H9 (cell line): ENCODE data around the gene CAMTA1. TPM values are rescaled to one million over a fixed set of nuclear protein-coding genes. Genes with fewer than 3 reads are reported as not detected.

ENCODE experiments used
- DNase-seq: peaks from one replicate; pipeline ENCODE4 v3.0.0-alpha.2; 2017
- H2AFZ ChIP-seq: one replicate; pipeline ENCODE4 v1.6.1; 2013; ENCODE audit warnings: mild to moderate bottlenecking, low read length, control low read depth, moderate library complexity
- H2AK5ac ChIP-seq: 2 replicates; pipeline ENCODE4 v1.6.1; 2013; ENCODE audit warnings: low read length, control low read depth, mixed read lengths; ENCODE audit not compliant: insufficient read length
- H2BK120ac ChIP-seq: one replicate; pipeline ENCODE4 v1.6.1; 2013; ENCODE audit warnings: low read depth, mild to moderate bottlenecking, low read length, control low read depth, inconsistent platforms; ENCODE audit not compliant: poor library complexity, severe bottlenecking
- H2BK12ac ChIP-seq: 2 replicates; pipeline ENCODE4 v1.6.1; 2013; ENCODE audit warnings: low read length, control low read depth, mixed read lengths, low read depth; ENCODE audit not compliant: insufficient read length
- H2BK15ac ChIP-seq: 2 replicates; pipeline ENCODE4 v1.6.1; 2013; ENCODE audit warnings: low read depth, low read length, control low read depth
- H2BK20ac ChIP-seq: one replicate; pipeline ENCODE4 v1.6.1; 2013; ENCODE audit warnings: low read depth, mild to moderate bottlenecking, low read length, control low read depth, inconsistent platforms; ENCODE audit not compliant: poor library complexity, severe bottlenecking
- H2BK5ac ChIP-seq: 2 replicates; pipeline ENCODE4 v1.6.1; 2013; ENCODE audit warnings: low read length, control low read depth, mixed read lengths; ENCODE audit not compliant: insufficient read length
- H3K14ac ChIP-seq: 2 replicates; pipeline ENCODE4 v1.6.1; 2013; ENCODE audit warnings: low read length, control low read depth; ENCODE audit not compliant: insufficient read depth
- H3K18ac ChIP-seq: 2 replicates; pipeline ENCODE4 v1.6.1; 2013; ENCODE audit warnings: low read depth, mild to moderate bottlenecking, mixed read lengths, low read length, control low read depth; ENCODE audit not compliant: insufficient read length
- H3K23ac ChIP-seq: 2 replicates; pipeline ENCODE4 v1.6.1; 2013; ENCODE audit warnings: low read length, control low read depth, mixed read lengths, low read depth; ENCODE audit not compliant: insufficient read length
- H3K23me2 ChIP-seq: 2 replicates; pipeline ENCODE4 v1.6.1; 2013; ENCODE audit warnings: low read depth, mild to moderate bottlenecking, mixed read lengths, low read length, control low read depth; ENCODE audit not compliant: insufficient read length, poor library complexity, severe bottlenecking
- H3K27ac ChIP-seq: 2 replicates; pipeline ENCODE4 v1.5.1; 2013; ENCODE audit warnings: low read length, control low read depth, mixed read lengths, low read depth; ENCODE audit not compliant: insufficient read length
- H3K27me3 ChIP-seq: 2 replicates; pipeline ENCODE4 v1.6.1; 2013; ENCODE audit warnings: low read length, control low read depth, inconsistent platforms; ENCODE audit not compliant: insufficient read depth
- H3K4ac ChIP-seq: 2 replicates; pipeline ENCODE4 v1.6.1; 2013; ENCODE audit warnings: low read depth, mild to moderate bottlenecking, control low read depth, inconsistent platforms, low read length, moderate library complexity
- H3K4me1 ChIP-seq: 2 replicates; pipeline ENCODE4 v1.6.1; 2013; ENCODE audit warnings: low read length, control low read depth, inconsistent platforms; ENCODE audit not compliant: insufficient read depth
- H3K4me2 ChIP-seq: 2 replicates; pipeline ENCODE4 v1.6.1; 2013; ENCODE audit warnings: low read length, control low read depth, mixed read lengths; ENCODE audit not compliant: insufficient read length, insufficient read depth
- H3K56ac ChIP-seq: 2 replicates; pipeline ENCODE4 v1.6.1; 2013; ENCODE audit warnings: low read depth, mild to moderate bottlenecking, mixed read lengths, low read length, control low read depth; ENCODE audit not compliant: insufficient read length
- H3K79me1 ChIP-seq: 2 replicates; pipeline ENCODE4 v1.6.1; 2013; ENCODE audit warnings: low read depth, mild to moderate bottlenecking, moderate library complexity, low read length, control low read depth, inconsistent platforms; ENCODE audit not compliant: insufficient read depth, poor library complexity, severe bottlenecking
- H3K79me2 ChIP-seq: 2 replicates; pipeline ENCODE4 v1.6.1; 2013; ENCODE audit warnings: low read length, control low read depth, inconsistent platforms; ENCODE audit not compliant: insufficient read depth
- H3K9ac ChIP-seq: 2 replicates; pipeline ENCODE4 v1.6.1; 2013; ENCODE audit warnings: low read length, control low read depth, mixed read lengths; ENCODE audit not compliant: insufficient read length; ENCODE audit errors: extremely low read depth
- H3K9me3 ChIP-seq: one replicate; pipeline ENCODE4 v1.6.1; 2013; ENCODE audit warnings: low read depth, low read length, inconsistent platforms; ENCODE audit not compliant: control insufficient read depth
- H3T11ph ChIP-seq: one replicate; pipeline ENCODE4 v1.6.1; 2013; ENCODE audit warnings: mild to moderate bottlenecking, low read length, control low read depth, inconsistent platforms
- H4K20me1 ChIP-seq: one replicate; pipeline ENCODE4 v1.6.1; 2013; ENCODE audit not compliant: control insufficient read depth, insufficient read length, insufficient read depth
- H4K5ac ChIP-seq: 2 replicates; pipeline ENCODE4 v1.6.1; 2013; ENCODE audit warnings: low read depth, mild to moderate bottlenecking, mixed read lengths, low read length, control low read depth; ENCODE audit not compliant: insufficient read length
- H4K8ac ChIP-seq: replicated peaks from 2 replicates; pipeline ENCODE4 v1.6.1; 2013; ENCODE audit warnings: low read length, control low read depth, mixed read lengths, low read depth; ENCODE audit not compliant: insufficient read length
- H4K91ac ChIP-seq: 2 replicates; pipeline ENCODE4 v1.6.1; 2013; ENCODE audit warnings: low read depth, mild to moderate bottlenecking, moderate library complexity, mixed read lengths, low read length, control low read depth; ENCODE audit not compliant: insufficient read length
- H3K27ac Mint-ChIP-seq, 3 experiments: 2 replicates in 2 of 3; 3 replicates in 1 of 3; pipeline ENCODE4 v1.8.0; 2020 to 2021; ENCODE audit warnings: mixed read lengths in 3 of 3, mild to moderate bottlenecking in 1 of 3, moderate library complexity in 1 of 3
- H3K27me3 Mint-ChIP-seq: 2 replicates; pipeline ENCODE4 v1.8.0; 2021; ENCODE audit warnings: low read depth, mild to moderate bottlenecking, moderate library complexity, mixed read lengths
- H3K36me3 Mint-ChIP-seq, 3 experiments: 2 replicates in 2 of 3; 3 replicates in 1 of 3; pipeline ENCODE4 v1.8.0; 2020 to 2021; ENCODE audit warnings: low read depth in 3 of 3, mixed read lengths in 3 of 3; ENCODE audit not compliant: insufficient read depth in 1 of 3
- H3K4me1 Mint-ChIP-seq, 2 experiments: 2 replicates each; pipeline ENCODE4 v1.8.0; 2020; ENCODE audit warnings: mixed read lengths in 2 of 2
- H3K4me3 Mint-ChIP-seq, 2 experiments: 2 replicates in 1 of 2; 3 replicates in 1 of 2; pipeline ENCODE4 v1.8.0; 2020 to 2021; ENCODE audit warnings: mild to moderate bottlenecking in 2 of 2, mixed read lengths in 2 of 2, moderate library complexity in 1 of 2
- H3K9me3 Mint-ChIP-seq, 2 experiments: 2 replicates in 1 of 2; 3 replicates in 1 of 2; pipeline ENCODE4 v1.8.0; 2020; ENCODE audit warnings: mild to moderate bottlenecking in 2 of 2, mixed read lengths in 2 of 2, moderate library complexity in 1 of 2
- CTCF ChIP-seq: fragments of 200-600 bp; sonication (generic); conservative IDR thresholded peaks from 3 replicates; pipeline ENCODE4 v1.8.0; 2021; ENCODE audit warnings: antibody characterized with exemption, mild to moderate bottlenecking
- WGBS: extraction: QIAGEN DNeasy Blood & Tissue Kit; methylation state at CpG from one replicate; pipeline ENCODE4 v1.1.7; 2013; ENCODE audit warnings: missing lambda C conversion rate, low lambda C conversion rate, mixed read lengths; ENCODE audit not compliant: insufficient read length; ENCODE audit errors: extremely low coverage; 5-methylcytosine and 5-hydroxymethylcytosine counted together
- total RNA-seq: library from RNA; stranded (reverse); gene quantifications from 2 replicates; pipeline ENCODE4 v1.2.1, GENCODE V29; 2021

CAMTA1 gene
- total RNA-seq, 1 experiment from 2014 or later = 115 TPM

DNA sequence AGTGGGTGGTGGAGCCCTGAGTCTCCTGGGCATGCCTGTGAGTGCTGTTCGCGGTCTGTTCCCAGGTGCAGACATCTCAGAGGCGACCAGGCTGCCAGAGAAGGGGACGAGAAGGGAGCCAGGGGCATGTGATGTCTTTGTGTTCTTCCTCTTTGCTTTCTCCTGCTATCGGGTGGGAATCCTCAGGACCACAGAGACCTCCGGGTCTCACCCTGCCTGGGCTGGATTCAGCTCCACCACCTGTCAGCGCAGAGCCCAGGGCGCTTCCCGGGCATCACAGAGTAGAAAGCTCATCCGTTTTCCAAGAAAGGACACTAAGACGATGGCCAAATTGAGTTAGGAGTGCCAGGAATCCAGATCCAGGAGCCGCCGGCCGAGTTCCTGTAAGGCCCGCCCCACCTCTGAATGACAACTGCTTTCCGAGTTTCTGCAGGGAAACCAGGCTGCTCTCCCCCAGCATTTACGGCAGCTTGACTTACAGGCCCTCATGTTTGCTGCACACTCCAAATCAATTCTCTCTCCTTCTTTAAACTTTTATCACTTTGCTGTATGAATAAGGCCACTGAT is 130.8 kb downstream of the CAMTA1 start:
- DNase-seq = no peak
- Histone ChIP-seq H3K4ac (no peak overlapping the region), H2AFZ (no peak overlapping the region), H3K56ac (no peak overlapping the region), H3K18ac (no peak overlapping the region), H4K20me1 (no peaks in the 10 kb centered on the region), H2BK20ac (no peak overlapping the region), H3K79me1 (no peaks in the 10 kb centered on the region), H3T11ph (no peak overlapping the region), H3K23ac (no peak overlapping the region), H3K27ac (no peak overlapping the region), H2BK15ac (no peak overlapping the region), H2BK5ac (no peak overlapping the region), H4K5ac (no peak overlapping the region), H3K9me3 (no peaks in the 10 kb centered on the region), H3K79me2 (no peaks in the 10 kb centered on the region), H4K8ac (no peak overlapping the region), H3K4me2 (no peak overlapping the region), H3K27me3 (no peaks in the 10 kb centered on the region), H2BK12ac (no peak overlapping the region), H3K23me2 (no peaks in the 10 kb centered on the region), H3K14ac (no peak overlapping the region; the same call in 1 of the 2 replicates), H3K4me1 (peaks cover 4% of the 10 kb centered on the region; the same call in 1 of the 2 replicates), H3K9ac (no peak overlapping the region), H2BK120ac (no peak overlapping the region), H2AK5ac (no peak overlapping the region), H4K91ac (no peak overlapping the region)
- Mint-ChIP-seq H3K4me3 (no peak overlapping the region), H3K27me3 (peaks cover 5% of the 10 kb centered on the region), H3K4me1 (peaks cover 24 to 34% of the 10 kb centered on the region in 2 experiments), H3K9me3 (peaks cover 21 to 24% of the 10 kb centered on the region in 2 experiments), H3K36me3 (peaks cover 14 to 27% (median 17%) of the 10 kb centered on the region in 3 experiments), H3K27ac (no peak overlapping the region; a peak in 1 of 7 replicates)
- TF ChIP-seq CTCF = no peak
- no CpG with 5 or more reads among the region's 17 CpGs for WGBS
